Caco-2 (cell line): ENCODE results near the gene PTPN14. TPM values are rescaled to one million over a fixed set of nuclear protein-coding genes. Genes with fewer than 3 reads are reported as not detected.

Source experiments
- BruUV-seq: library from RNA; stranded (reverse); fragments of 400-500 nt; replicated peaks from 2 replicates; lab custom pipeline; 2021; lab: Mats Ljungman, UMichigan
- CTCF ChIA-PET: fragments of 300-600 bp; sonication (Branson Sonifier 250); formaldehyde crosslinking; loops from one replicate; lab custom pipeline; 2022; ENCODE audit warnings: antibody characterized with exemption; lab: Charles Lee
- POLR2A ChIA-PET: fragments of 300-600 bp; sonication (Branson Sonifier 250); formaldehyde crosslinking; loops from one replicate; lab custom pipeline; 2022; ENCODE audit warnings: antibody characterized with exemption; lab: Charles Lee
- DNase-seq, 2 experiments: peaks; one replicate each; pipeline versions ENCODE4 v3.0.0 to v3.0.0-alpha.2; 2020 to 2022
- H3K27me3 ChIP-seq: replicated peaks from 2 replicates; pipeline ENCODE4 v1.6.0; 2011; ENCODE audit warnings: low read length; ENCODE audit not compliant: control insufficient read depth, insufficient read depth
- H3K36me3 ChIP-seq: 2 replicates; pipeline ENCODE4 v1.5.1; 2011; ENCODE audit warnings: low read length; ENCODE audit not compliant: control insufficient read depth, insufficient read depth
- H3K4me1 ChIP-seq: fragments of 250-450 bp; sonication (Bioruptor Pico); 2 replicates; pipeline ENCODE4 v1.5.1; 2020; ENCODE audit warnings: mild to moderate bottlenecking
- H3K4me3 ChIP-seq: 2 replicates; pipeline ENCODE4 v1.5.1; 2011; ENCODE audit warnings: low read depth, mild to moderate bottlenecking, control low read depth, low read length
- H3K9me3 ChIP-seq: fragments of 250-450 bp; sonication (Bioruptor Pico); 2 replicates; pipeline ENCODE4 v1.5.1; 2020; ENCODE audit warnings: mild to moderate bottlenecking, moderate library complexity
- H3K27ac Mint-ChIP-seq: one replicate; pipeline ENCODE4 v1.8.0; 2022; ENCODE audit warnings: mixed read lengths; ENCODE audit not compliant: unreplicated experiment
- H3K27me3 Mint-ChIP-seq: one replicate; pipeline ENCODE4 v1.8.0; 2022; ENCODE audit warnings: mixed read lengths; ENCODE audit not compliant: insufficient read depth, unreplicated experiment
- H3K36me3 Mint-ChIP-seq: one replicate; pipeline ENCODE4 v1.8.0; 2022; ENCODE audit warnings: mild to moderate bottlenecking, mixed read lengths; ENCODE audit not compliant: insufficient read depth, unreplicated experiment
- H3K4me1 Mint-ChIP-seq: one replicate; pipeline ENCODE4 v1.8.0; 2022; ENCODE audit warnings: low read depth, mixed read lengths; ENCODE audit not compliant: unreplicated experiment
- H3K4me3 Mint-ChIP-seq: one replicate; pipeline ENCODE4 v1.8.0; 2022; ENCODE audit warnings: mild to moderate bottlenecking, moderate library complexity, mixed read lengths; ENCODE audit not compliant: unreplicated experiment
- H3K9me3 Mint-ChIP-seq: one replicate; pipeline ENCODE4 v1.8.0; 2022; ENCODE audit warnings: mixed read lengths; ENCODE audit not compliant: unreplicated experiment
- CTCF ChIP-seq, 2 experiments: fragments of 200-600 bp in 1 of 2; IDR thresholded peaks; 1 replicate in 1 of 2; 2 replicates in 1 of 2; pipeline versions ENCODE4 v1.5.1 to v1.8.0; 2011 to 2022; ENCODE audit warnings: antibody characterized with exemption in 1 of 2, control low read depth in 1 of 2, inconsistent platforms in 1 of 2, low read depth in 1 of 2, low read length in 1 of 2, mild to moderate bottlenecking in 1 of 2, moderate library complexity in 1 of 2; ENCODE audit not compliant: insufficient read depth in 1 of 2, severe bottlenecking in 1 of 2, unreplicated experiment in 1 of 2
- intact Hi-C: fragments of 100-400 bp; cut with micrococcal nuclease; formaldehyde crosslinking; loops from one replicate; pipeline ENCODE4 v1.10.0; 2022; ENCODE audit not compliant: unreplicated experiment
- total RNA-seq: library from RNA; stranded (reverse); gene quantifications from 2 replicates; pipeline ENCODE4 v1.2.3, GENCODE V29; 2022

The PTPN14 gene
- total RNA-seq, 1 experiment from 2014 or later, result 103 TPM

- H3K4me3 ChIP-seq, result no peak overlapping the region
- Mint-ChIP-seq H3K27ac (no peak overlapping the region), H3K4me3 (no peak overlapping the region), H3K4me1 (peaks cover 59% of the 10 kb centered on the region), H3K9me3 (no peaks in the 10 kb centered on the region), H3K27me3 (no peaks in the 10 kb centered on the region), H3K36me3 (peaks cover 46% of the 10 kb centered on the region)
- no peaks in the 10 kb centered on the region for H3K36me3 ChIP-seq
- H3K9me3 ChIP-seq, result no peaks in the 10 kb centered on the region
- intact Hi-C loops, result no loop called here
- DNase-seq, result no peak
- H3K27me3 ChIP-seq, result no peaks in the 10 kb centered on the region
- H3K4me1 ChIP-seq, result peaks cover 77% of the 10 kb centered on the region
- no TSS peak for BruUV-seq
- no peak for TF ChIP-seq CTCF (IDR thresholded peaks at IDR 0.05; ENCODE audit: insufficient read depth in 1 of 2, low read depth in 1 of 2, low read length in 1 of 2, severe bottlenecking in 1 of 2, unreplicated experiment in 1 of 2)
- POLR2A ChIA-PET, result no interaction called here
- CTCF ChIA-PET, result no interaction called here
Measured at GRCh38 chr1:214500340-214501055, 50.9 kb downstream of the PTPN14 start.

DNA sequence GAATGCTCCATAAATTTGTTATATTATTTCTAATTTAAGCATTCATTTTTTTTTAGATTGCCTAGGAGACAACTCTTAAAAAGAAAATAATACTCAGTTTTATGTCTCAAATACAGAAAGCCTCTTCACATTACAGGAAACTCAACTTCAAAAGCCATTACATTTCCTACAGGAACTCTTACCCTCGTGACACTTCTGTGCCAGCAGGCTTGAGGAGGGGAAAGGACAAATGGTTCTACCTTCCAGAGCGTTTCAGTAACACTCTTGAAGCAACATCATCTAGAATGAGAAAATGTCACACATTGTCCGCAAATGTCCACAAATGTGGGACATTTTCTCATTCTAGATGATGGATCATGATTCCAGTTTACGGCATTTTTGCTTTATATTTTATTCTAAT is 51.7 kb downstream of the PTPN14 start:
- Histone ChIP-seq H3K4me3 (no peak overlapping the region), H3K9me3 (no peaks in the 10 kb centered on the region), H3K4me1 (peaks cover 76% of the 10 kb centered on the region), H3K36me3 (no peaks in the 10 kb centered on the region), H3K27me3 (no peaks in the 10 kb centered on the region)
- intact Hi-C loops, result no loop called here
- Mint-ChIP-seq H3K27ac (no peak overlapping the region), H3K4me3 (no peak overlapping the region), H3K27me3 (no peaks in the 10 kb centered on the region), H3K36me3 (peaks cover 43% of the 10 kb centered on the region), H3K9me3 (no peaks in the 10 kb centered on the region), H3K4me1 (peaks cover 59% of the 10 kb centered on the region)
- DNase-seq, result no peak
- TF ChIP-seq CTCF (IDR thresholded peaks at IDR 0.05; ENCODE audit: insufficient read depth in 1 of 2, low read depth in 1 of 2, low read length in 1 of 2, severe bottlenecking in 1 of 2, unreplicated experiment in 1 of 2), result no peak
- POLR2A ChIA-PET, result no interaction called here
- CTCF ChIA-PET, result no interaction called here
- BruUV-seq, result no TSS peak

DNA sequence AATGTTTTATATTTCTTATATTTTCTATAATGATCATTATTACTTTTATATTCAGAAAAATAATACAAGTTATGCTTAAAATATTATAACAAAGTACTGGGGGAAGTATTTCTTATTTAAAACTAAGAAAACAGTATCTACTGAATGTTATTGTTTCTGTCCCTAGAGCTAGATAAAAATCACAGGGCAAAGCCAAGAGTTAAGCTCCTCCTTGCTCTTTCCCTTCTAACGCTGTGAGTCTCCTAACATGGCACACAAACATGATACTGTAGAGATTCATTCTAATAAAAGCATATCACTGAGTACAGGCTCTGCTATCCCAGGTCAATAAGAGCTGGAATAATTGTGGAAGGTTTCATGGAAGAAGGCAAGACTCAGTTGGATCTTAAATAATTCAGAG is 53.4 kb downstream of the PTPN14 start:
- DNase-seq, result no peak
- no peak overlapping the region for H3K4me3 ChIP-seq
- Mint-ChIP-seq H3K36me3 (peaks cover 45% of the 10 kb centered on the region), H3K4me1 (peaks cover 54% of the 10 kb centered on the region), H3K4me3 (no peak overlapping the region), H3K27ac (no peak overlapping the region), H3K9me3 (no peaks in the 10 kb centered on the region), H3K27me3 (no peaks in the 10 kb centered on the region)
- intact Hi-C loops, result no loop called here
- H3K27me3 ChIP-seq, result no peaks in the 10 kb centered on the region
- peaks cover under 1% of the 10 kb centered on the region; the same call in 1 of the 2 replicates for H3K36me3 ChIP-seq
- POLR2A ChIA-PET, result no interaction called here
- TF ChIP-seq CTCF (IDR thresholded peaks at IDR 0.05; ENCODE audit: insufficient read depth in 1 of 2, low read depth in 1 of 2, low read length in 1 of 2, severe bottlenecking in 1 of 2, unreplicated experiment in 1 of 2), result no peak
- peaks cover 68% of the 10 kb centered on the region for H3K4me1 ChIP-seq
- no peaks in the 10 kb centered on the region for H3K9me3 ChIP-seq
- no TSS peak for BruUV-seq
- CTCF ChIA-PET, result no interaction called here
